CD4-positive, alpha-beta T cell (primary cell): ENCODE measurements around the gene TCFL5. TPM values are rescaled to one million over a fixed set of nuclear protein-coding genes. Genes with fewer than 3 reads are reported as not detected.

Experiments used
- ATAC-seq: fragments of 200-7000 bp; cut with Tn5 transposase; one replicate; pipeline ENCODE4 v1.10.0; 2022; ENCODE audit warnings: mild to moderate bottlenecking; ENCODE audit not compliant: poor library complexity
- CTCF ChIA-PET: fragments of 350-600 bp; sonication (Branson Sonifier 250); formaldehyde crosslinking; loops from one replicate; lab custom pipeline; 2021; ENCODE audit warnings: antibody characterized with exemption, inconsistent platforms; lab: Charles Lee
- POLR2A ChIA-PET: fragments of 350-600 bp; sonication (Branson Sonifier 250); formaldehyde crosslinking; loops from one replicate; lab custom pipeline; 2021; ENCODE audit warnings: antibody characterized with exemption, inconsistent platforms; lab: Charles Lee
- DNase-seq, 14 experiments: peaks; one replicate each; pipeline ENCODE4 v3.0.0-alpha.2; 2013 to 2020; ENCODE audit warnings: mixed read lengths in 2 of 14
- H3K27ac ChIP-seq, 2 donors: one replicate each; pipeline versions ENCODE4 v1.5.1 to v1.7.0; 2013; ENCODE audit warnings: low read length in 2 of 2, low read depth in 1 of 2, mild to moderate bottlenecking in 1 of 2
- H3K27me3 ChIP-seq, 2 experiments: 1 replicate in 1 of 2; 2 replicates in 1 of 2; pipeline versions ENCODE4 v1.6.1 to v1.7.0; 2013; ENCODE audit warnings: low read length in 2 of 2, control low read depth in 1 of 2, mild to moderate bottlenecking in 1 of 2, moderate library complexity in 1 of 2; ENCODE audit not compliant: insufficient read depth in 2 of 2, control insufficient read depth in 1 of 2
- H3K36me3 ChIP-seq: one replicate; pipeline ENCODE4 v1.6.1; 2013; ENCODE audit warnings: low read length, control low read depth; ENCODE audit not compliant: insufficient read depth
- H3K4me1 ChIP-seq: one replicate; pipeline ENCODE4 v1.6.1; 2013; ENCODE audit warnings: low read length, control low read depth; ENCODE audit not compliant: insufficient read depth
- H3K4me3 ChIP-seq: one replicate; pipeline ENCODE4 v1.5.1; 2013; ENCODE audit warnings: mild to moderate bottlenecking, low read length, moderate library complexity
- H3K9me3 ChIP-seq, 2 experiments: 1 replicate in 1 of 2; 2 replicates in 1 of 2; pipeline versions ENCODE4 v1.6.1 to v1.7.0; 2013; ENCODE audit warnings: low read length in 2 of 2, mild to moderate bottlenecking in 2 of 2, control low read depth in 1 of 2, moderate library complexity in 1 of 2; ENCODE audit not compliant: control insufficient read depth in 1 of 2, insufficient read depth in 1 of 2
- H3K27ac Mint-ChIP-seq: one replicate; pipeline ENCODE4 v1.8.0; 2020; ENCODE audit warnings: mixed read lengths
- H3K27me3 Mint-ChIP-seq: one replicate; pipeline ENCODE4 v1.8.0; 2021; ENCODE audit warnings: mixed read lengths
- H3K36me3 Mint-ChIP-seq: one replicate; pipeline ENCODE4 v1.8.0; 2021; ENCODE audit warnings: low read depth, mixed read lengths
- H3K4me1 Mint-ChIP-seq: one replicate; pipeline ENCODE4 v1.8.0; 2021; ENCODE audit warnings: low read depth, mixed read lengths
- H3K4me3 Mint-ChIP-seq: one replicate; pipeline ENCODE4 v1.8.0; 2020; ENCODE audit warnings: mild to moderate bottlenecking, mixed read lengths
- H3K9me3 Mint-ChIP-seq: one replicate; pipeline ENCODE4 v1.8.0; 2020; ENCODE audit warnings: mixed read lengths
- intact Hi-C, 2 experiments: fragments of 100-400 bp; cut with DNase I in 1 of 2; cut with micrococcal nuclease in 1 of 2; formaldehyde crosslinking; loops; one replicate each; pipeline versions ENCODE4 v1.15.1 to v1.9.0; 2023 to 2025; cut with DNase I, micrococcal nuclease
- total RNA-seq, 174 experiments: library from RNA in 2 of 174; stranded (reverse) in 2 of 174; gene quantifications; one replicate each; pipeline ENCODE4 v1.2.3 and lab custom pipeline; 2021 to 2026
- TF ChIP-seq, protein P1 (sequence below): fragments of 200-600 bp; IDR thresholded peaks from one replicate; pipeline ENCODE4 v1.8.0; 2022; ENCODE audit warnings: antibody characterized with exemption, mild to moderate bottlenecking

The TCFL5 gene
- total RNA-seq, 2 experiments from 2014 or later = 5.9 to 6.3 TPM

DNA sequence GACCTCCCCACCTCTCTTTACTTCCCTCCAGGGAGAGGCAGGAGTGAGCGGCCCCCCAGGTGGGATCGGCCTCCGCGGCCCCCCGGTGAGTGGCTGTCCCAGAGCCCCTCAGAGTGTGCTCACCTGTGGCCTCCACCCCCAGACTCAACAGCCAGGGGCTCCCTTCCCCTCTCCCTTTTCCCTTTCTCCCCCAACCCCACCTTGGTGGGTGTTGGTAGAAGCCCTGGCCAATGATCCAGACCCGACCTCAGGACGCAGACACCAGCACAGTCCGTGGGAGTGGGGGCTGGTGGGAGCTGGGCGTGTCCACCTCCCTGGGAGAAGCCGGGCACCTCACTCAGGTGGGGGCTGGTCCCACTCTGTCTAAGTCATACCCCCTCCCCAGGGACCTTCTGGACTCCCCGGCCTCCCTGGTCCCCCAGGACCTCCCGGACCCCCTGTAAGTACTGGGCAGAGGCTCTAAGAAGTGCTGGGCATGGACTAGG lies 39.9 kb downstream of the TCFL5 start:
- intact Hi-C loops = no loop called here

DNA sequence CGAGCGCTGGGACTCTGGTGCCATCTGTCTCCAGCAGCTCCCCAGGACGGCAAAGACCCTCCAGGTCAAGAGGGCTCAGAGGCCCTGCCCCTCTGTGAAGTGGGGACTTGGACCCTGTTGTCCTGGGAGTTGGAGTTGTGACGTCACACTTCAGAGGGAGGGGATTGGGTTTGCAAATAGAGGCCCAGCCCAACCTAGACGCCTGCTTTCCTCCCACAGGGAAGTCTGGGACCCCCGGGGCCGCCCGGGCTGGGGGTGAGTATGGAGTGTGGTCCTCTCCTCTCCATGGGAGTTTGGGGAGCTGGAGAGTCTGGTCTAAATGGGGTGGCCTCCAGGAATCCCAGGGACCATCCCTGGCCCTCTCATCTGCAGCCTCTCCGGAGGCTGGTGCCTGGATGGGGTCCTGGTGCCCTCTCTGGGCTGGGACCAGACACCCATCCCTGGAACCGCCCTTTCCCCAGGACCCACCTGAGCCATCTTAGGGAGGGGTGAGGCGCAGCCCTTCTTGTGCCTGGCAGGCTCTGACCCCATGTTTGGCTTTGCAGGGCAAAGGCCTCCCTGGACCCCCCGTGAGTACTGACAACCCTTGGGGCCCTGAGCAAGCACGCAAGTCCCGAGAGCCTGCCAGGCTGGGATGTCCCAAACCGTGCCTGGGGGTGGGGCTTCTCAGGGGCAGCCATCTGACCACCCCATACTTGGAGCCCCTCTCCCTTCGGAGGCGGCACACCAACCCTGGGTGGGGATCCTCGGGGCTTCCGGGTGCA lies 40.5 kb downstream of the TCFL5 start:
- Mint-ChIP-seq H3K9me3 (no peaks in the 10 kb centered on the region), H3K27me3 (peaks cover 9% of the 10 kb centered on the region), H3K4me3 (no peak overlapping the region), H3K36me3 (no peaks in the 10 kb centered on the region), H3K4me1 (no peaks in the 10 kb centered on the region), H3K27ac (no peak overlapping the region)
- Histone ChIP-seq H3K4me3 (no peak overlapping the region), H3K27me3 (peaks cover 31 to 34% of the 10 kb centered on the region in 2 experiments), H3K4me1 (peaks cover 24% of the 10 kb centered on the region), H3K36me3 (no peaks in the 10 kb centered on the region), H3K9me3 (peaks cover 0 to 13% of the 10 kb centered on the region in 2 experiments), H3K27ac (no peak overlapping the region)
- ATAC-seq (no peak), DNase-seq (no peak)
- ChIA-PET POLR2A (no interaction called here), CTCF (no interaction called here)
- intact Hi-C loops = no loop called here
- TF ChIP-seq, protein P1, sequence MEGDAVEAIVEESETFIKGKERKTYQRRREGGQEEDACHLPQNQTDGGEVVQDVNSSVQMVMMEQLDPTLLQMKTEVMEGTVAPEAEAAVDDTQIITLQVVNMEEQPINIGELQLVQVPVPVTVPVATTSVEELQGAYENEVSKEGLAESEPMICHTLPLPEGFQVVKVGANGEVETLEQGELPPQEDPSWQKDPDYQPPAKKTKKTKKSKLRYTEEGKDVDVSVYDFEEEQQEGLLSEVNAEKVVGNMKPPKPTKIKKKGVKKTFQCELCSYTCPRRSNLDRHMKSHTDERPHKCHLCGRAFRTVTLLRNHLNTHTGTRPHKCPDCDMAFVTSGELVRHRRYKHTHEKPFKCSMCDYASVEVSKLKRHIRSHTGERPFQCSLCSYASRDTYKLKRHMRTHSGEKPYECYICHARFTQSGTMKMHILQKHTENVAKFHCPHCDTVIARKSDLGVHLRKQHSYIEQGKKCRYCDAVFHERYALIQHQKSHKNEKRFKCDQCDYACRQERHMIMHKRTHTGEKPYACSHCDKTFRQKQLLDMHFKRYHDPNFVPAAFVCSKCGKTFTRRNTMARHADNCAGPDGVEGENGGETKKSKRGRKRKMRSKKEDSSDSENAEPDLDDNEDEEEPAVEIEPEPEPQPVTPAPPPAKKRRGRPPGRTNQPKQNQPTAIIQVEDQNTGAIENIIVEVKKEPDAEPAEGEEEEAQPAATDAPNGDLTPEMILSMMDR = no peak

More for the DNA sequence above, 39.9 kb downstream of the TCFL5 start:
- no peak overlapping the region for H3K27ac Mint-ChIP-seq
- Histone ChIP-seq H3K4me1 (peaks cover 18% of the 10 kb centered on the region), H3K27me3 (peaks cover 25 to 29% of the 10 kb centered on the region in 2 experiments), H3K9me3 (peaks cover 0 to 10% of the 10 kb centered on the region in 2 experiments), H3K27ac (no peak overlapping the region), H3K4me3 (no peak overlapping the region), H3K36me3 (no peaks in the 10 kb centered on the region)
- H3K27me3 Mint-ChIP-seq = peaks cover 9% of the 10 kb centered on the region
- no peaks in the 10 kb centered on the region for H3K9me3 Mint-ChIP-seq
- H3K36me3 Mint-ChIP-seq = no peaks in the 10 kb centered on the region
- ATAC-seq (no peak), DNase-seq (no peak)
- no peak overlapping the region for H3K4me3 Mint-ChIP-seq
- CTCF ChIA-PET = no interaction called here
- TF ChIP-seq, protein P1 = no peak
- POLR2A ChIA-PET = no interaction called here
- no peaks in the 10 kb centered on the region for H3K4me1 Mint-ChIP-seq

DNA sequence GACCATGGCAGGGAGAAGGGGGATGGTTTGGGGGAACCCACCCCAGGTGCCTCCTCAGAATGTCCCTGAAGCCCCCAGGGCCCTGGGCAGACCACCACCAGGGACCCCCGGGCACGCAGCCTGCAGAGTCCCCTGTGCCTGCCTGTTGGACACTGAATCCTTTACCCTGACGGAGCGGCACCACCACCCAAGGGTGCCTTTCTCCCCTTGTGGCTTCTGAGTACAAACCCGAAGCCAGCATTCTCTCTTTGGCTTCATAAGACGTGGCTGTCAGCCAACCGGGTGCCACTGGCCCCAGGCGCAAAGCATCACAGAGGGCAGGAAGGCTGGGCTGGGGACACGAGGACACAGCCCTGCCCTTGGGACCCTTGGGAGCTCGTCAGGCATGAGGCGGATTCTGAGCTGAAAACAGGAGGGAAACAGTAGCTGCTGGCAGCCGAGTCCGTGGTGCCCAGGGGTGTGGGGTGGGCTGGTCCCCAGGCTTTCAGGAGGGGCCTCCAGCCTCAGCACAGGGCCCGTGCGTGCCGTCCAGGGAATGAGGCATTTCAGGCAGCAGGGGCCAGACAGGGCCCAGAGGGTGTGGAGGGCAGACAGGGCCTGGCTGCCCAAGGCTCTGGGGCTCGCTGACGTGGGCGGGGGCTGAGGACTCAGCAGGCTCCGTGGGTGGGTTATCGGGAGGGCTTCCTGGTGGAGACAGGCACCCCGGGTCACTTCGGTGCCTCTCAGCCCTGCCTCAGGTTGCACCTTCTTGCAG lies 41.2 kb downstream of the TCFL5 start:
- no peaks in the 10 kb centered on the region for H3K36me3 ChIP-seq
- H3K4me3 ChIP-seq = no peak overlapping the region
- H3K36me3 Mint-ChIP-seq = no peaks in the 10 kb centered on the region
- H3K27ac ChIP-seq = no peak overlapping the region
- ATAC-seq = no peak
- intact Hi-C loops = no loop called here
- POLR2A ChIA-PET = no interaction called here
- TF ChIP-seq, protein P1 = no peak
- no peak overlapping the region for H3K27ac Mint-ChIP-seq
- no peak for DNase-seq
- H3K4me1 Mint-ChIP-seq = peaks cover 7% of the 10 kb centered on the region
- CTCF ChIA-PET = no interaction called here
- H3K4me1 ChIP-seq = peaks cover 31% of the 10 kb centered on the region
- H3K27me3 Mint-ChIP-seq = peaks cover 17% of the 10 kb centered on the region
- no peak overlapping the region for H3K4me3 Mint-ChIP-seq
- H3K27me3 ChIP-seq = peaks cover 38 to 39% of the 10 kb centered on the region in 2 experiments
- peaks cover 0 to 16% of the 10 kb centered on the region in 2 experiments for H3K9me3 ChIP-seq
- no peaks in the 10 kb centered on the region for H3K9me3 Mint-ChIP-seq
